Activated CD4-positive, alpha-beta T cell treated with anti-CD3 and anti-CD28 coated beads, Interleukin-2, amount 50 U/mL, for 16 hours (primary cell): ENCODE data around the gene LYSET.
A peak's percentile ranks its signal among the peaks of the same experiment; 100 is the strongest.
"Not testable (repeated sequence)": the region's sequence is repeated elsewhere in the genome, so short reads cannot be mapped to it uniquely, and the experiment has no call there.

Source experiments
- DNase-seq: peaks from one replicate; pipeline ENCODE4 v3.0.0-alpha.2; 2020

LYSET gene

DNA sequence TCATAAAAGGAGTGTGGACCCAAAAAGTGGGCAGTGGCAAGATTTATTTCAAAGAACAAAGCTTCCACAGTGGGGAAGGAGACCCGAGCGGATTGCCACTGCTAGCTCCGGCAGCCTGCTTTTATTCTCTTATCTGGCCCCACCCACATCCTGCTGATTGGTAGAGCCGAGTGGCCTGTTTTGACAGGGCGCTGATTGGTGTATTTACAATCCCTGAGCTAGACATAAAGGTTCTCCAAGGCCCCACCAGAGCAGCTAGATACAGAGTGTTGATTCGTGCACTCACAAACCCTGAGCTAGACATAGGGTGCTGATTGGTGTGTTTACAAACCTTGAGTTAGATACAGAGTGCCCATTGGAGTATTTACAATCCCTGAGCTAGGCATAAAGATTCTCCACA is 15.5 kb upstream of the LYSET start:
- DNase-seq: not testable (repeated sequence)

DNA sequence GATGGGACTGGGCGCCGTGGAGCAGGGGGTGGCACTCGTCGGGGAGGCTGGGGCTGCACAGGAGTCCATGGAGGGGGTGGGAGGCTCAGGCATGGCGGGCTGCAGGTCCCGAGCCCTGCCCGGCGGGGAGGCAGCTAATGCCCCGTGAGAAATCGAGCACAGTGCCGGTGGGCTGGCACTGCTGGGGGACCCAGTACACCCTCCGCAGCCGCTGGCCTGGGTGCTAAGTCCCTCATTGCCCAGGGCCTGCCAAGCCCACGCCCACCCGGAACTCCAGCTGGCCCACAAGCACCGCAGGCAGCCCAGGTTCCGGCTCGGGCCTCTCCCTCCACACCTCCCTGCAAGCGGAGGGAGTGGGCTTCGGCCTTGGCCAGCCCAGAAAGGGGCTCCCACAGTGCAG is 15.0 kb upstream of the LYSET start:
- not testable (repeated sequence) for DNase-seq

GRCh38 chr14:93171376-93171775 is 13.7 kb upstream of the LYSET start:
- DNase-seq: no peak

DNA sequence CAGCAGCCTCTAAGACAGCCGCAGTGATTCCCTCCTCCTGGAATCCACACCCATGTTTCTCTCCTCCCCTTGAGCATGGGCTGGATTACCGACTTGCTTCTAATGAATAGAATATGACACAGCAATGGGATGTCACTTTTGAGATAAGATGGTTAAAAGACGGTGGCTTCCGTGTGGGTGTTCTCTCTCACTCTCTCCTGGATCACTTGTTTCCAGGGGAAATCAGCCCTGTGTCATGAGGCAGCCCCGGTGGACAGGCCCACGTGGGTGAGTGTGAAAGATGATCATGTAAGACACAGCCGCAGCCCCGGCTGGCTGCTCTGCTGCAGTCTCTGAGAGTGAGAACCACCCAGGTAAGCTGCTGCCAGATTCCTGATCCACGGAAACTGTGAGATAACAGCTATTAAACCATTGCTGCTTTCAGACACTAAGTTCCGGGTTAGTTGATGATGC is 11.1 kb upstream of the LYSET start:
- DNase-seq: no peak

DNA sequence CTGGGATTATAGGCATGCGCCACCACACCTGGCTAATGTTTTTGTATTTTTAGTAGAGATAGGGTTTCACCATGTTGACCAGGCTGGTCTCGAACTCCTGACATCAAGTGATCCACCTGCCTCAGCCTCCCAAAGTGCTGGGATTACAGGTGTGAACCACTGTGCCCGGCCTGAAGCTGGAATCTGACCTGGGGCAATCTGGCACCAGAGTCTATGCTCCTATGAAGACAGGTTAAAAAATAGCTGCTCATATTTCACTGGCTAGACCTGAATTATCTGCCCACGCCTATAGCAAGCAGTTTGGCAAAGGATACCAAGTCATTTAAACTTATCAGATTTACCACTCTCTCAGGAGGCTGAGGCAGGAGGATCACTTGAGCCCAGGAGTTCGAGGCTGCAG is 10.4 kb upstream of the LYSET start:
- not testable (repeated sequence) for DNase-seq

DNA sequence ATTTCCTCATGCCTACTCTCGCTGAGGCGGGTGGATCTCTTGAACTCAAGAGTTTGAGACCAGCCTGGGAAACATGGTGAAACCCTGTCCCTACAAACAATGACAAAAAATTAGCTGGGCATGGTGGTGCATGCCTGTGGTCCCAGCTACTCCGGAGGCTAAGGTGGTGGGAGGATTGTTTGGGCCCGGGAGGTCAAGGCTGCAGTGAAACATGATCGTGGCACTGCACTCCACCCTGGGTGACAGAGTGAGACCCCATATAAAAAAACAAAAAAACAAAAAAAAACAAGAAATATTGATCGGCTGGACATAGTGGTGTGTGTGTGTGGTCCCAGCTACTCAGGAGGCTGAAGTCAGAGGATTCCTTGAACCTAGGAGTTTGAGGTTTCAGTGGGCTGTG is 9.6 kb upstream of the LYSET start:
- no peak for DNase-seq

GRCh38 chr14:93183596-93184317 is 1.4 kb upstream of the LYSET start:
- no peak for DNase-seq

GRCh38 chr14:93185349-93185720 is 218 bp downstream of the LYSET start:
- DNase-seq: no peak

DNA sequence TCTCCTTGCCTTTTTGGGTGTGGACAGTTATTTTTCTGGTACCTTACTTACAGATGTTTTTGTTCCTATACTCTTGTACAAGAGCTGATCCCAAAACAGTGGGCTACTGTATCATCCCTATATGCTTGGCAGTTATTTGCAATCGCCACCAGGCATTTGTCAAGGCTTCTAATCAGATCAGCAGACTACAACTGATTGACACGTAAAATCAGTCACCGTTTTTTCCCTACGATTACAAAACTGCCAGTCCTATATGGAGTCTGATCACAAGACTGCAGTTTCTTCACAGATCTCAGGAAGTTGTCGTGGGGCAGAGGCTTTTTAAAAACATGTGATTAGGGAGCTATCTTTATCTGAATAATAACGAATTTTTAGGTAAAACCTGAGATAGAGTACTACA is 1.3 kb downstream of the LYSET start:
- no peak for DNase-seq

DNA sequence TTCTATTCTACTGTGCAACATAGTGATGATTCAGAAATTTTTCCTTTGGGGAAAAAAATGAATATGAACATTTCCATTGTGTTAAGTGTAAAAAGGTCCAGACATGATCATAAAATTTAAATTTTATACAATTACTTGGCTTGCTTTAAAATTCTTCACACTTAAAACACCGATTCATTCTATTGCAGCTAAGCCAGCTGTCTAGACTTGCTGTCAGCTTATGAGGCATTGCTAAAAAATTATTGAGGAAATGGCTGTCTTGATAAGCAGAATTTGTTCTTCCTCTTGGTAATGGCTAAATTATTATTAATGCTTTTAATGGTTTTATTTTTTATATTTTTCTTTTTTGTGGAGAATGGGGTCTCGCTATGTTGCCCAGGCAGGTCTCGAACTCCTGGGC is 1.8 kb downstream of the LYSET start:
- no peak for DNase-seq

DNA sequence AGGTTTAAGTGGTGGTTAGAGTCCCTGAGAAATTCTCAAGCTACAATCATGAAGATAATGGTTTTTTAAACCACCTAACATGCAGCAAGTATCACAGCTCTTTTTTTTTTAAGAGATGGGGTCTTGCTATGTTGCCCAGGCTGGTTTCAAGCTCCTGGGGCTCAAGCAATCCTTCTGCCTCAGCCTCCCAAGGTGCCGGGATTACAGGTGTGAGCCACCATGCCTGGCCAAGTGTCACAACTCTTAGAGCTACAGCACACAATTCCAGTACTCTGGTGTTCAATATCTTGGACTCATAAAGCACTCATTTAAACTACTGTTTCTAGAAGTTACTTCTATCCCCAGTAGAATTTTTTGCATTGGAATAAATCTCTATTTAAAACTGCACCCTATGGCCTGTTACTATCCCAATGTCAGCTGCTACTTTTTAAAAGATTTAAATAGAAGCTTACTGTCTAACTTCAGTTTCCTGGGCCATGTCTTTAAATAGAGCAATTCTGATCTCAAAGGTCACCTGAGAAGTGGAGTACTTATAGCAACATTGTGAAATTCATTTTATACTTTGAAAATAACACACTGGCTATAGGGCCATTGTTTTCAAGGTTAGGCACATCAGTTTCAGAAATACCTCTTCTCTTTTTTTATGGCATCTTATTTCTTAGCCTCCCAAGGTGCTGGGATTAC is 10.3 kb downstream of the LYSET start:
- no peak for DNase-seq

GRCh38 chr14:93199031-93199430 is 13.9 kb downstream of the LYSET start:
- DNase-seq: no peak

DNA sequence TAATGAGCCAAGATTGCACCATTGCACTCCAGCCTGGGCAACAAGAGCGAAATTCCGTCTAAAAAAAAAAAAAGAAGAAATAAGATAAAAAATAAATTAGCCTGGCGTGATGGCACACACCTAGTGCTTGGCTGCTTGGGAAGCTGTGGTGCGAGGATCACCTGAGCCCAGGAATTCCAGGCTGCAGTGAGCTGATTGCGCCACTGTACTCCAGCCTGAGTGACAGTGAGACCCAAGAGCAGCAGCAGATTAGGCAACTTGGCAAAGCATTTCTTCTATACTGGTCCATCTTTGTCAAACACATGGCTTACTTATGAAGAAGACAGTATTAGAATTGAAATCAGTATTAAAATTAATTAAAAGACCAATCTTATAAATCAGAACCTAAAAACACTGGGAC is 15.4 kb downstream of the LYSET start:
- no peak for DNase-seq

GRCh38 chr14:93201155-93201704 is 16.1 kb downstream of the LYSET start:
- no peak for DNase-seq

DNA sequence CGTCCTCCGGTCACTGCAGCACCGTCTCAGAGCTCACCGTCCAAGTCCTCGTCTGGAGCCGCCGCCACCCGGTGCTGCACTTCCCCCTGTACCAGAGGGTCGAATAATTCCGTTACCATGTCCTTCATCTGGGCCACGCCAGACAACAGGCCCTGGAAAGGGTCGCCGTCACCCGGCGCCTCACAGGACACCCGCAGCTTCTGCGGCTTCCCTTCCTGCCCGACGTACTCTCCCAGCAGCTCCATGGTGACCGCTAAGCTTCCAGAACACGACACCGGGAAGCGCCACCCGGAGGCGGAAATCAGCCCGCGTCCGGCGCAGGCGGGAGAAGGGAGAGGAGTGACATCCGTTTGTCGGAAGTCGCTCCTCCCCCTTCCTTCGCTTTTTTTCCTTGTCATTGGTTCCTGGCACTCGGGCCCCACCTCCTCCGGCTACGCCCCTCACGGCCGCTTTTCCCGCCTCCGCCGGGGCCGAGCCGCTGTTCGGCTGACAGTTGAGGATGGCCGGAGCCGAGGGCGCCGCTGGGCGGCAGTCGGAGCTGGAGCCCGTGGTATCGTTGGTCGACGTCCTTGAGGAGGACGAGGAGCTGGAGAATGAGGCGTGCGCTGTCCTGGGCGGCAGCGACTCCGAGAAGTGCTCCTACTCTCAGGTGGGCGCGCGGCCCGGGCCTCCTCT is 21.8 kb downstream of the LYSET start, which contains the start of the genes GON7 and UBR7:
GON7 (minus strand) TSS at position 273 of the 675 bp plus-strand sequence; CDS start at position 245, 28 bp downstream.
UBR7 (plus strand) TSS at position 464 of the 675 bp plus-strand sequence; CDS start at position 500, 36 bp downstream.
- DNase-seq: peak; percentile 96

GRCh38 chr14:93207468-93208308 is 22.6 kb downstream of the LYSET start:
- DNase-seq: peak; percentile 29

DNA sequence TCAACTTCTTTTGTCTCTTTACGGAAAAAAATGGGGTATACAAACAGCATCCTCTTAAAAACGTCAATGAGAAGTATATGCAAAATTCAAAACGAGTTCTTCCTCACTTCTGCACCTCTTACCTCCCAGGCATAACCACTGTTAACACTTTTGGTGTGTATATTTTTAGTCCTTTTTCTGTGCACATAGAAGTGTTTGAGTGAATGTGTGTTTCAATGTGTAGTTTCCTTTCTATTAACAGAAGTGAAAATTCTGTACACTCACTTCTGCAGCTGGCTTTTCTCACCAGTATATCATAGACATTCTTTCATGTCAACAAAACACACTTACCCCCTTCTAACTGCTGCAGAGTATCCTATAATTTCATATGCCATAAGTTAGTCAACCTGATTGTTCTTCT is 27.3 kb downstream of the LYSET start:
- DNase-seq: no peak

GRCh38 chr14:93214598-93214997 is 29.5 kb downstream of the LYSET start:
- DNase-seq: no peak

GRCh38 chr14:93219103-93219726 is 34.1 kb downstream of the LYSET start:
- peak; percentile 50 for DNase-seq

DNA sequence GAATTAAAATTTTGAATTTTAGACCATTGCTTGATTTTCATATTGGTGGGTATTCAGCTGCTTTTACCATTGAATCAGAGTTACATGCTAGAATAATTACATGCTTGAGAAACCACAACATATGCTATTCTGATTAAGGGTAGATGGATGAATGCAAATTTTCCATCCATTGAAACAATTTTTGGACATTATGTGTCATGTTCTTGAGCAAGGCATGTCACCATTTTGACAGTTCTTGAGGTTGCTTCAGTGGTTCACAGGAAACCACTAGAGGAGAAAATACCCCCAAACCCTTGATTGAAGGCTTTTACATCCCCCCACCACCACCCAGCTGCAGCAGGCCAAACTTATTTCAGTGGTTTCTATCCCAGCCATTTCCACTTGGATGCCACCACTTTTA is 35.4 kb downstream of the LYSET start:
- no peak for DNase-seq

- no peak for DNase-seq
Observed at GRCh38 chr14:93223565-93223964, 38.4 kb downstream of the LYSET start.

- DNase-seq: no peak
Observed at GRCh38 chr14:93228550-93228949, 43.4 kb downstream of the LYSET start.
